H1 (cell line): Measurements from ENCODE around the gene TMEM260. TPM values are rescaled to one million over a fixed set of nuclear protein-coding genes. Genes with fewer than 3 reads are reported as not detected.

Experiments used
- CBX8 ChIP-seq: fragments of 300-800, 300-1000 bp; sonication (generic); IDR thresholded peaks from 2 replicates; pipeline ENCODE4 v1.7.1; 2016; ENCODE audit warnings: low read depth, low read length, borderline replicate concordance
- FOSL1 ChIP-seq: IDR thresholded peaks from 2 replicates; pipeline ENCODE4 v1.6.1; 2011; ENCODE audit warnings: mild to moderate bottlenecking, low read depth, low read length, moderate library complexity; ENCODE audit not compliant: insufficient read depth
- HDAC2 ChIP-seq, 2 experiments: fragments of 300-600 bp in 1 of 2; sonication (generic) in 1 of 2; IDR thresholded peaks; 2 replicates each; pipeline ENCODE4 v1.6.1; 2011 to 2012; ENCODE audit warnings: low read depth in 2 of 2, low read length in 2 of 2, mild to moderate bottlenecking in 2 of 2, moderate library complexity in 2 of 2, borderline replicate concordance in 1 of 2, inconsistent platforms in 1 of 2
- SIN3A ChIP-seq, 2 experiments: IDR thresholded peaks in 1 of 2; conservative IDR thresholded peaks in 1 of 2; 2 replicates each; pipeline ENCODE4 v1.6.1; 2011 to 2012; ENCODE audit warnings: low read length in 2 of 2, improper control_type of control experiment in 1 of 2, low read depth in 1 of 2, mild to moderate bottlenecking in 1 of 2
- TCF12 ChIP-seq: IDR thresholded peaks from 2 replicates; pipeline ENCODE4 v1.6.1; 2011; ENCODE audit warnings: low read depth, mild to moderate bottlenecking, low read length
- polyA plus RNA-seq, 7 experiments: library from polyadenylated mRNA; depleted of rRNA in 3 of 7; stranded (reverse) in 5 of 7; unstranded in 2 of 7; fragments of >200 nt in 5 of 7; fragments of 200-250 nt in 2 of 7; gene quantifications; 1 replicate in 5 of 7; 2 replicates in 1 of 7; 4 replicates in 1 of 7; pipeline versions ENCODE4 v1.2.1 to v1.2.3, GENCODE V29; 2011 to 2013; ENCODE audit warnings: missing spikeins in 2 of 7, mixed read lengths in 2 of 7
- total RNA-seq: library from RNA; stranded (reverse); fragmentation: NEBNext Ultra II Directional; extraction: Animal tissue kit (Norgen Biotek cat#: 25700); gene quantifications from 2 replicates; pipeline ENCODE4 v1.2.1, GENCODE V29; 2021
- TF ChIP-seq, protein P1 (sequence below): fragments of 300-600 bp; sonication (generic); IDR thresholded peaks from 2 replicates; pipeline ENCODE4 v1.7.1; 2012; ENCODE audit warnings: low read length, moderate library complexity, mild to moderate bottlenecking, inconsistent platforms; ENCODE audit not compliant: insufficient replicate concordance

TMEM260 gene
- total and polyA plus RNA-seq, 2 of the 8 experiments (the other 6 are each of a cell fraction or from before 2014, with no cell fraction given) = 14.4 to 15.2 TPM

DNA sequence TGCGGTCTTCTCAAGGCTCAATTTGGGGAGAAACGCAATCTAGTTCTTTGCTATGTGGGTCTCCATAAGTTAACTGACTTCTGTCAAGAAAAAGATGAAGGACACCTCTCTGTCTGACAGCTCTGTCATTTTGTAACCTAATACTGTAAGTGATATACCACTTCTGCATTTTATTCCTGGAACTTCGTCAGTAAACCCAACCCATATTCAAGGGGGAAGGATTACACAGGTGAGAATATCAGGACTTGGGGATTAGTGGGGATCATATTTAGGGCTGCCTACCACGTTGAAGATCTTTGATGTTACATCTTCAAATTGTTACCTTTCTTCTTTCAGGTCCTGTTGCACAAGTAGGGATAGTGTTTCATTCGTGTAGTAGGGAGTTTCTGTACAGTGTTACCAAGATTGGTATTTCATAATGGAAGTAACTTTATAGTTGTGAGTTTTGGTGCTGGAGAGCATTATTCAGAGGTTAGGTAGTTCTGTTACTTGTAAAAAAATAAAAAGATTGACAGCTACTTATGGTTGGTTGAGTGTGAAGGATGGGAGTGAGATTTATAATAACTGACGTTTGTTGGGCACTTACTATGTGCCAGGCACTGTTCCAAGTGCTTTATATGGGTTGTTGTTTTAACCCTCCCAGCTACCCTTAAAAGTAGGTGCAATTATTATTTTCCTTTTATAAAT, 1.6 kb downstream of the TMEM260 start (continued):
- TF ChIP-seq, protein P1, sequence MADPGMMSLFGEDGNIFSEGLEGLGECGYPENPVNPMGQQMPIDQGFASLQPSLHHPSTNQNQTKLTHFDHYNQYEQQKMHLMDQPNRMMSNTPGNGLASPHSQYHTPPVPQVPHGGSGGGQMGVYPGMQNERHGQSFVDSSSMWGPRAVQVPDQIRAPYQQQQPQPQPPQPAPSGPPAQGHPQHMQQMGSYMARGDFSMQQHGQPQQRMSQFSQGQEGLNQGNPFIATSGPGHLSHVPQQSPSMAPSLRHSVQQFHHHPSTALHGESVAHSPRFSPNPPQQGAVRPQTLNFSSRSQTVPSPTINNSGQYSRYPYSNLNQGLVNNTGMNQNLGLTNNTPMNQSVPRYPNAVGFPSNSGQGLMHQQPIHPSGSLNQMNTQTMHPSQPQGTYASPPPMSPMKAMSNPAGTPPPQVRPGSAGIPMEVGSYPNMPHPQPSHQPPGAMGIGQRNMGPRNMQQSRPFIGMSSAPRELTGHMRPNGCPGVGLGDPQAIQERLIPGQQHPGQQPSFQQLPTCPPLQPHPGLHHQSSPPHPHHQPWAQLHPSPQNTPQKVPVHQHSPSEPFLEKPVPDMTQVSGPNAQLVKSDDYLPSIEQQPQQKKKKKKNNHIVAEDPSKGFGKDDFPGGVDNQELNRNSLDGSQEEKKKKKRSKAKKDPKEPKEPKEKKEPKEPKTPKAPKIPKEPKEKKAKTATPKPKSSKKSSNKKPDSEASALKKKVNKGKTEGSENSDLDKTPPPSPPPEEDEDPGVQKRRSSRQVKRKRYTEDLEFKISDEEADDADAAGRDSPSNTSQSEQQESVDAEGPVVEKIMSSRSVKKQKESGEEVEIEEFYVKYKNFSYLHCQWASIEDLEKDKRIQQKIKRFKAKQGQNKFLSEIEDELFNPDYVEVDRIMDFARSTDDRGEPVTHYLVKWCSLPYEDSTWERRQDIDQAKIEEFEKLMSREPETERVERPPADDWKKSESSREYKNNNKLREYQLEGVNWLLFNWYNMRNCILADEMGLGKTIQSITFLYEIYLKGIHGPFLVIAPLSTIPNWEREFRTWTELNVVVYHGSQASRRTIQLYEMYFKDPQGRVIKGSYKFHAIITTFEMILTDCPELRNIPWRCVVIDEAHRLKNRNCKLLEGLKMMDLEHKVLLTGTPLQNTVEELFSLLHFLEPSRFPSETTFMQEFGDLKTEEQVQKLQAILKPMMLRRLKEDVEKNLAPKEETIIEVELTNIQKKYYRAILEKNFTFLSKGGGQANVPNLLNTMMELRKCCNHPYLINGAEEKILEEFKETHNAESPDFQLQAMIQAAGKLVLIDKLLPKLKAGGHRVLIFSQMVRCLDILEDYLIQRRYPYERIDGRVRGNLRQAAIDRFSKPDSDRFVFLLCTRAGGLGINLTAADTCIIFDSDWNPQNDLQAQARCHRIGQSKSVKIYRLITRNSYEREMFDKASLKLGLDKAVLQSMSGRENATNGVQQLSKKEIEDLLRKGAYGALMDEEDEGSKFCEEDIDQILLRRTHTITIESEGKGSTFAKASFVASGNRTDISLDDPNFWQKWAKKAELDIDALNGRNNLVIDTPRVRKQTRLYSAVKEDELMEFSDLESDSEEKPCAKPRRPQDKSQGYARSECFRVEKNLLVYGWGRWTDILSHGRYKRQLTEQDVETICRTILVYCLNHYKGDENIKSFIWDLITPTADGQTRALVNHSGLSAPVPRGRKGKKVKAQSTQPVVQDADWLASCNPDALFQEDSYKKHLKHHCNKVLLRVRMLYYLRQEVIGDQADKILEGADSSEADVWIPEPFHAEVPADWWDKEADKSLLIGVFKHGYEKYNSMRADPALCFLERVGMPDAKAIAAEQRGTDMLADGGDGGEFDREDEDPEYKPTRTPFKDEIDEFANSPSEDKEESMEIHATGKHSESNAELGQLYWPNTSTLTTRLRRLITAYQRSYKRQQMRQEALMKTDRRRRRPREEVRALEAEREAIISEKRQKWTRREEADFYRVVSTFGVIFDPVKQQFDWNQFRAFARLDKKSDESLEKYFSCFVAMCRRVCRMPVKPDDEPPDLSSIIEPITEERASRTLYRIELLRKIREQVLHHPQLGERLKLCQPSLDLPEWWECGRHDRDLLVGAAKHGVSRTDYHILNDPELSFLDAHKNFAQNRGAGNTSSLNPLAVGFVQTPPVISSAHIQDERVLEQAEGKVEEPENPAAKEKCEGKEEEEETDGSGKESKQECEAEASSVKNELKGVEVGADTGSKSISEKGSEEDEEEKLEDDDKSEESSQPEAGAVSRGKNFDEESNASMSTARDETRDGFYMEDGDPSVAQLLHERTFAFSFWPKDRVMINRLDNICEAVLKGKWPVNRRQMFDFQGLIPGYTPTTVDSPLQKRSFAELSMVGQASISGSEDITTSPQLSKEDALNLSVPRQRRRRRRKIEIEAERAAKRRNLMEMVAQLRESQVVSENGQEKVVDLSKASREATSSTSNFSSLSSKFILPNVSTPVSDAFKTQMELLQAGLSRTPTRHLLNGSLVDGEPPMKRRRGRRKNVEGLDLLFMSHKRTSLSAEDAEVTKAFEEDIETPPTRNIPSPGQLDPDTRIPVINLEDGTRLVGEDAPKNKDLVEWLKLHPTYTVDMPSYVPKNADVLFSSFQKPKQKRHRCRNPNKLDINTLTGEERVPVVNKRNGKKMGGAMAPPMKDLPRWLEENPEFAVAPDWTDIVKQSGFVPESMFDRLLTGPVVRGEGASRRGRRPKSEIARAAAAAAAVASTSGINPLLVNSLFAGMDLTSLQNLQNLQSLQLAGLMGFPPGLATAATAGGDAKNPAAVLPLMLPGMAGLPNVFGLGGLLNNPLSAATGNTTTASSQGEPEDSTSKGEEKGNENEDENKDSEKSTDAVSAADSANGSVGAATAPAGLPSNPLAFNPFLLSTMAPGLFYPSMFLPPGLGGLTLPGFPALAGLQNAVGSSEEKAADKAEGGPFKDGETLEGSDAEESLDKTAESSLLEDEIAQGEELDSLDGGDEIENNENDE = no peak
- TF ChIP-seq TCF12 (no peak), SIN3A (conservative IDR thresholded peaks at IDR 0.05 in 1 of 2, IDR thresholded peaks at IDR 0.05 in 1 of 2; ENCODE audit: low read depth in 1 of 2, low read length in 2 of 2) (no peak), HDAC2 (IDR thresholded peaks at IDR 0.05; ENCODE audit: borderline replicate concordance in 1 of 2, low read depth in 2 of 2, low read length in 2 of 2) (no peak), FOSL1 (no peak), CBX8 (no peak)
- TF ChIP-seq, all 59 proteins: peak for 0
